Activated effector memory CD4-positive, alpha-beta T cell treated with Interleukin-2 at 50 U/mL for 16 hours (primary cell): ENCODE measurements around the gene AQR.
"Not testable (repeated sequence)": the region's sequence is repeated elsewhere in the genome, so short reads cannot be mapped to it uniquely, and the experiment has no call there.

Experiments
- DNase-seq: peaks from one replicate; pipeline ENCODE4 v3.0.0-alpha.2; 2020

Gene AQR

DNA sequence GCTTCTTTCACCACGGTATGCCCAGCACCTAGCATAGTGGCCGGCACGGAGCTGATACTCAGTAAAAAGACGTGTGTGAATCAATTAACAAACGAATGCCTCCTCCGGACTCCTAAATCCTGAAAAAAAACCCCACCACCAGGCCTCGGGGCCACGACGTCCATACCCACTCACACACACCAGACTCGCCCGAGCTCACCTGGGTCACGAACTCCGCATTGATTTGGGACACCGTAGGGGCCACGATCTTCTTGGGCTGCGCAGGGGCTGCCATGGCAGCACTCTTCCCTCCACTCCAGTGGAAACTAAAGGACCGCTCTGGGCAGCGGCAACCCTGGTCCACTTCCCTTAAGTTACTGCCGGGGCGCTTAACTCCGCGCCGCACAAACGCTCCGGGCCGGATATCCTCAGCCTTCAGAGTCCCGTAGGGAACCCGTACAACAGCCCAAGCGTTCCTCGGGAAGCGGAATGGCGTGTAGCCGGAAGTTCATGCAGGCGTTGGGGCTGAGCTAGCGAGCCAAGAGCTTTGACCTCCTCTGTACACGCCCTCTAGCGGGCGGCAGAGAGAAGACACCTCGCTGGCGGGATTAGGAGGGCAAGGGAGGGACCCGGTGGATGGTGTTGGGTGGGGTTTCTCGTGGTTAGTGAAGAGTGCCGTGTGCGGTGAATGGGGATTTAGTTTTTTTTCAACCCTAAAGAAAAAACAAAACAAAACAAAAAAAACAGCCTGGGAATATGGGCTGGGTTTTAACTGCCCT, at the start of gene AQR:
AQR (minus strand) TSS at position 403 of the 758 bp plus-strand sequence; CDS start at position 274, 129 bp downstream.
- DNase-seq: peak; percentile 87

DNA sequence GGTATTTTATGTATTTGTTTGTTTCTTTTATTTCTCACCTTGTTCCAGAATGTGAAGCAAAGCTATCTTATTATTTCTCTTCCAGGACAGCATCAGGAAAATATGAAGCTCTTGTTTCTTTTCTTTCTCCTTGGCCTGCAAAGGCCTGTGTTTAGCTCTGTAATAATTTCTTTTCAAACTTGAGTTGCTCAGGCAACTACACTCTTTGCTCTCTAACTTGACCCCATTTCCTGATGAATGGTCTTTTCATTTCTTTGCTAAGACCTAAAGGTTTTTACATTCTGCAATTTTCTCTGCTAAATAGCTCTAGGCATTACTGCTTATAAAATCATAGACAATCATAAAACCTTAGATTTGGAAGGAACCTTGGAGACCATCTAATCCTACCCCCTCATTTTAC, 44.7 kb upstream of the AQR start:
- no peak for DNase-seq

DNA sequence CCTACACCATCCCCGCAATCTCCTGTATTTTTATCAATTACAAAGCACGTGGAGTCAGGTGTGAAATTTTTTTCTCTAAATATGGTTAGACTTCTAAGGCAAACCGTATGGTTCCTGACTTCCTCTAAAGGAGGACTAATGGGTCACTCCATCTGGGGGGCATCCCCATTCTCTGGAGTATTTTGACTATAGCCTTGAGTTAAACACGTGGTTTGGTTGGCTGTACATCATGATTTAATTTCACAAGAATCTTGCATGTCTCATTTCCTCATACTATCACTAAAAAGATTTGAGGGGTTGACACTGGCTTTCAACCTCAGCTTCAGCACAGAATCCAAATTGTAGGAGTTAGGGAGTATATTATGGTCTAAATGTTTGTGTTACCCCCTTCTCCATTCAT, 43.8 kb upstream of the AQR start:
- DNase-seq: no peak

DNA sequence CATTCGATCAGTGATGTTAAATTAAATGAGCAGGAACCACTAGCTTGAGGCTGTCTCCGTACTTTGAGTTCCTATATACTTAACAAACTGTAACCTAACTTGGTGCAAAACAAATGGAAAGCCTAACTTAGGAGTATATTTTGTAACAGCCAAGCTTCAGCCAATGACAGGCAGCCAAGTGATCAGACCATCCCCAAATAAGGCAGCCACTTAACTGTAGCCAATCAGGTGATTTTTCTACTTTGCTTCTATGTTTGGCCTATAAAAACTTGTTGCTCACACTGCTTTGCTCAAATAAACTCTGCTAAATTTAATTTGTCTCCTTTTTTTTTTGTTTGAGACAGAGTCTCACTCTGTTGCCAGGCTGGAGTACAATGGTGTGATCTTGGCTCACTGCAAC, 37.9 kb upstream of the AQR start:
- no peak for DNase-seq

DNA sequence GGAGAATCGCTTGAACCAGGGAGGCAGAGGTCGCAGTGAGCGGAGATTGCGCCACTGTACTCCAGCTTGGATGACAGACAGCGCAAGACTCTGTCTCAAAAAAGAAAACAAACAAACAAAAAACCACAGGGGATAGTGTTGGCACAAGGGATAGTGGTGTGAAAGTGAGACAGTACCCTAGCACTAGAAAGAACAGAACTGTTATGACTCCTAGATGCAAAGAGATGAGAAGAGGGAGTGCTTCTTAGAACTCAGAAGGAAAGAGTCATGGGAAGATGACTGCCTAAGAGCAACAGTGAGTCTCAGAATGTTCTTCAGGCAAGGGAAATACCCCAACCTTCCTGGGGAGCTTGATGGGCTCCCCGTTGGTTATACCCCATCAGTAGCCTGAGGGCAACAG, 36.4 kb upstream of the AQR start:
- DNase-seq: no peak

DNA sequence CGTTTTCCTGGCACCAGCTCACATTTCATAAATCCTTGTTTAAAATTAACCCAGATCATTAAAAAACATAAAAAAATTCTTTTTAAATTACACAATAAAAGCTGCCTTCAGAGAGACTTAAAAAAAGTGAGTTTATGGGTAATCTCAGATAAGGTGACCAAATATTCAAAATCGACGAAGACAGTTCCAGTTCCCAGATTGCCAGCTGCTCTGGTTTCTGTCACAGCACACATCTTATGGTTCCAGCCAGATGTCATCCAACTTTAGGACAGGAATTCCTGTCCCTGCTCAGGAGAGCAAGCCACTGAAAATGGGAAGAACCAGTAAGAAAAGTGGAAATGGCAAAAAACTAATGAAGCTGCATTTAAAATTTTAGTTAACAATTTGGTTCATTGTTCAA, 34.4 kb upstream of the AQR start:
- DNase-seq: no peak

DNA sequence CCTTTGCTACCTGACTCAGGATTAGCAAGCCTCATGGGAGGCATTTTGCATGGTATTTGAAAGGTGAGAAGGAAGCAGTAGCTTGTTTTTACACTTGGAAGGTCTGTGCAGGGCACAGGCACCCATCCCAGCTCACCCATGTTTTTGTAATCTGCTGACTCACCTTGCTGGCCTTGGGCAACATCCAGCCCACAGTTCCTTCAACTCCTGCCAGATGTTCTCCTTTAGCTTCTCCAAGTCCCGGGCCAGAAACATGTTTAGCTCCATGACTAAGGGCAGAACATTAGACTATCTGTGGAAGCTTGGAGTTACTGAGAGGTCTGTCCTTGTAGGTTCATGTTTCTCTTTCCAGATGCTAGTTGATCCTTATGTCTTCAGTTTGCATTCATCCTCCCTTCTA, 31.0 kb upstream of the AQR start:
- no peak for DNase-seq

DNA sequence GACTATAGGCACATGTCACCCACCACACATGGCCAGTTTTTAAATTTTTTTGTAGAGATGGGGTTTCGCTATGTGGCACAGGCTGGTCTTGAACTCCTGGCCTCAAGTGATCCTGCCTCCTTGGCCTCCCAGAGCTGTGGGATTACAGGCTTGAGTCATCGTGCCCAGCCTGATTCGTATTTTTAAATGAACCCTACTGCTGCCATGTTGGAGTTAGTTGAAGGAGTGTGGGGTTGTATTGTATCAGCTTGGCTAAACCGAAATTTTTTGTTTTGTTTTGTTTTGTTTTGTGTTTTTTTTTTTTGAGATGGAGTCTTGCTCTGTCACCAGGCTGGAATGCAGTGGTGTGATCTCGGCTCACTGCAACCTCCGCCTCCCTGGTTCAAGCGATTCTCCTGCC, 30.4 kb upstream of the AQR start:
- no peak for DNase-seq

DNA sequence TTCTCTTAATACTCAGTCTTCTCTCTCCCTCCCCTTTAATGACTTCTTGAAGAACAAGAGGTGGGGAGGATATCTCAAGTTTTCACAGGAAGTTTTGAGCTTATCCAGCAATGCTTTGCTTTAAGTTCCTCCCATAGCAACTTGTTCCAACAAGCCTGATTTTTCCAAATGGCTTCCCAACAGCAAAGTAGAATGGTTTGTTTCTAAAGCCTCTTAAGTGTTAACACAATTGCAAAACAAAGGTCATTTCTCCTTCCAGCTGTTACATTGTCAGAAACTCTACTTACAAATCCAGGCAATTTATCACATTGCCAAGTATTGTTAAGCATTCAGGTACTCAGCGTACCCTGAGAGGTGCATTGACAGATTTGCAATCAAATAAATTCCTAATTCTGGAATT, 25.4 kb upstream of the AQR start:
- DNase-seq: no peak

DNA sequence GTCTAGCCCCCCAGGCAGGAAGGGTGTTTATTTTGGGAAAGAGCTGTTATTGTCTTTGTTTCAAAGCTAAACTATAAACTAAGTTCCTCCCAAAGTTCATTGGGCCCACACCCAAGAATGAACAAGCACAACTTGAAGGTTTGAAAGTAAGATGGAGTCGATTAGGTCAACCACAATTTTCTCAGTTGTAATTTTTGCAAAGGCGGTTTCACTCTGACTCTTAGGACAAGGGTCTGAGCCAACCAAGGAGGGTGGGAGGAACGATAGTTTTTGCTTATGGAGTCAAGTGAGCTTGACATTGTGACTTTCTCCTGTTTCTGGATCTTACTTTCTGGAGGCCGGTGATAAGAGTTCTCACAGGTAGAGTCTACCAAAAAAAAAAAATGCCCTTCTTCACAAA, 24.3 kb upstream of the AQR start:
- DNase-seq: no peak

DNA sequence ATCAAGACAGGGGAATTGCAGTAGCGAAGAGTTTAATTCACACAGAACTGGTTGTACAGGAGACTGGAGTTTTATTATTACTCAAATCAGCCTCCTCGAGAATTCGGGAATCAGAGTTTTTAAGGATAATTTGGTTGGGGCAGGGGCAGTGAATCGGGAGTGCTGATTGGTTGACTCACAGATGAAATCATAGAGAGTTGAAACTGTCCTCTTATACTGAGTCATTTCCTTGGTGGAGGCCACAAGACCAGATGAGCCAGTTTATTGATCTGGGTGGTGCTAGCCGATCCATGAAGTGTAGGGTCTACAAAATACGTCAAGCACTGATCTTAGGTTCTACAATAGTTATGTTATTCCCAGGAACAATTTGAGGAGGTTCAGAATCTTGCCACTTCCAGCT, 23.9 kb upstream of the AQR start:
- no peak for DNase-seq

DNA sequence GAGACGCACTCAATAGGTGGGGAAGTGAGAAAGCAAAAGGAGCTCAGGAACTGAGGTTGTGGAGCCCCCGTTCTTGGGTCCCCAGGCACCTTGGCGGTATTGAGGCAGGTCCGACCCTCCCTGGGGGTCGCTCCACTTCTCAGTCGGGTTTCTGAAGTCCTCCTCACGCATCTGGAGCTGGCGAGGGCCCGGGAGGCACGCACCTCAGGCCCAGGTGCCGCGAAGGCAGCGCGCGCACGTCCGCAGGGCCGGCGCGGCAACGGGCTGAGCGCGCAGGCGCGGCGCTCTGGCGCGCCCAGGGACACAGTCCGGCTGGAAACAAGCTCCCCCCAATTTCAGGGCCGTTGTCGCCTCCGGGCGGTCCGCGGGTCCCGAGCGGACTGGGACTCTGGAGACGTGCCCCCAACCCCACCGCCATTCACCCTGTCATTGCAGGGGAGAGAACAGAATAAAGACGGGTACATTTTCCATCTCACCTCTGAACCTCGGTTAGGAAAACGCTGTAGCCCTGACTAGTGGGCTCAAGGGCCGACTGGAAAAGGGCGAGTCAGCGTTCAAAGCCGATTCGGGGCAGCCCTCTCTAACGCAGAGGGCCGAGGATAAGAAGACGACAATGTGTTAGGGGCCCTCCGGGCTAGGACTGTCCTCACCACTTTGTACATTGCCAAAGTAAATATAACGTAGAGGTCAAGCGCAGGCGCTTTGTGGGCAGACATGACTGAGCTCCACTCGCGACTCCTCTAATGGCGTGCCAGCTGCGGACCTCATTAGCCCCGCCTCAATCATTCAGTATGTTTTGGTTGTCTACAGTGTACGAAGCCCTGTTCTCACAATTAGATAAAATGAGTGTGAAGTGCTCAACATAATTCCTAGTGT, 18.7 kb upstream of the AQR start, which contains the start of gene ZNF770:
ZNF770 (minus strand) TSS at position 261 of the 876 bp plus-strand sequence. CDS start 4,853 bp downstream, outside the sequence.
- peak; percentile 85 for DNase-seq

DNA sequence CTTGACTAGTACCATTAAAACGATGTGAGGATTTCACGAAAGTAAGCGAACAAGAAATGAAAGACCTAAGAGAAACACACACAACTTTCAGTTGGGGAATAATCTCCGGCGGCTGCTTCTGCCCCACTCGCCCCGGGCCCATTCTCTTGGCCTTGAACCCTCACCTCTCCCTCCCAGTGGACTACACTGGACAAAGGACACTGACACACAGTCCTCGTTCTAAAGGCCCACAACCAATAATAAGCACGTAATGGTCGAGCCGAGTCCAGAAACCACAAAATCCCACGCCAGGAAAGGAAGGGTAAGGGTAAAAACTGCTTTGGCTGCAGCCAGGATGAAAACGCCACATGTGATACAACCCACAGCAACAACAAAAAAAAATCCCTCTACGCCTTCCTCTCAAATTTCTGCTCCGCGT, 18.1 kb upstream of the AQR start:
- DNase-seq: no peak

DNA sequence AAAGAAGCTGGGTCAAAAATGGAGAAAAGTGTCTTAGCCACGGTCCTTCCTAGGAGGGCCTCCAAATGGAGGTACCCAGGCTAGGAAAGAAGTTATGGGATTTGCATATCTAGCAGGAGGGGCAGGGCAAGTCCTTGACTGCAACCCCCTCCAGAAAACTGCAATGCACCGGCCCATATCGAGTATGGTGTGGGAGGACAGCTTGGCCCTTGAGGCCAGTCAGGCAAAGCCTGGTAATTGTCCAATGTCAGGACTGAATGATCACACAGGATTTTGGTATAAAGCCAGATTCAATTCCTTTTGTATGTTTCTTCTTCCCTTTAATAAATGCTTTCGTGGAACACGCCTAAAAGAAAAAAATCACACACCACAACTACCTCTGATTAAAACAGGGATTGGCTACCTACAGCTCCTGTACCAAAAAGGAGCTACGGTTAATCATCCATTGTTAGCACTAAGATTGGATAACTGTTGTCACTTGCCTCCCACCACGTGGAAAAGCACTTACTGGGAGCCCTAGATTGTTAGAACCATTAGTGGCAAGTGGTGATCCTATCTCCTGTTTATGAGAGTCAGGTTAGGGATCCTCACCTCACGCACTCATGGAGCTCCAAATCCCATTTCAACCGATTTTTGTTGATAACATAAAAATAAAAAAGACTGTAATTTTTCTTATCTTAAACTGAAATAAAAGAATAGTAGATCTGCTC, 17.4 kb upstream of the AQR start:
- DNase-seq: no peak

DNA sequence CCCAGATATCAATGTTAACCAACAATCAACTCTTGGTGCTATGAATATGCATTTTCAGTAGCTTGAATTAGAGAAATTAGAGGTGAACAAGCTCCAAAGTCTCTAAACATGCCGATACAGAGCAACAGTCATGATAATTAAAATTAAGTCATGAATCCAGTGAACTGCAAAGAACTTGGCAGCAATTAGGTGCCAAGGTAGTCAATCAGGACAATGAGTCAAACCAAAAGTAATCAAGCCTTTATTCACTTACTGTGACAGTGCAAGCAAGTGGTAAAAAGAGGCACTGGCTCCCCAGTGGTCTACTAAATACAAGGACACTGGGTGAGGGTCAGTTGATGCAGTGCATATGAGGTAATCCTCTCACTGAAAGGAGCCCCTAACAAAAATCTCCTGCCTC, 16.8 kb upstream of the AQR start:
- DNase-seq: no peak

DNA sequence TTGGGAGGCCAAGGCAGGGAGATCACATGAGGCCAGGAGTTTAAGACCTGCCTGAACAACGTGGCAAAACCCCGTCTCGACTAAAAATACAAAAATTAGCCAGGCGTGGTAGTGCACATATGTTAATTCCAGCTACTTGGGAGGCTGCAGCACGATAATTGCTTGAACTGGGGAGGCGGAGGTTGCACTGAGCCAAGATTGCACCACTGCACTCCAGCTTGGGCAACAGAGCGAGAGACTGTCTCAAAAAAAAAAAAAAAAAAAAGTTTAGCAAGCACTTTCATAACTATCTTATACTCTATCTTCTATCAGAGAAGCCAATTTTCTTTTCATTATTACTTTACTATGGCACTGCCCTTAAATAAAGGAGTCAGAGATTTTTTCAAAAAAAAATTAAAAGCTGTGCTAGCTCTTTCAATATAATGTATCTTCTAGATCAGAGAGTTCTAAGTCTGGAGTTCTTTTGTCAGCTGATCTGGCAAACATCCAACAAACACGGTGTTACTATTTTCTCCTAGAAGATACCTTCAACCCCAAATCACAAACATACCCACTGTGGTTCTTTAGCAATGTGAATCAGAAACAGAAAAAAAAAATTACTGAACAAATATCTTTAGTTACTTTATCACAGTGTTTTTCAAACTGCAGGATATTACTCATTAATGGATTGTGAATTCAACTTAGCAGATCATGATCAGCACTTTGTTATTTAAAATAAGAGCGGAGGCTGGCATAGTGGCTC, 15.5 kb upstream of the AQR start:
- no peak for DNase-seq

DNA sequence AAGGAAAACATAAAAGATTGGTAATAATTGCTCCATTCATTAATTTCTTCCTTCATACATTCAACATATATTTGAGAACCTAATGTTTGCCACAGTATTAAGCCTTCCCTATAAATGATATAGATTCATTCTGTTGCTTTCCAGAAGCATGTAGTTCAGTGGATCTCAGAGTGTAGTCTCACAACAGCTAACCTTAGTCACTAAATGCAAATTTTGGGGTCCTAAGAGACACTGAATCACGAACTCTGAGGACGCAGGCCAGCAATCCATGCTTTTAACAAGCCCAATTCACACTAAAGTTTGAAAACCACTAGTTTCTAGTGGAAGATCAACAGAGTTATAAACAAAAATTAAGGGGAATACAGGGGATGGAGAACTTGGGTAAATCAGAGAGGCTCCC, 7.2 kb upstream of the AQR start:
- DNase-seq: no peak

DNA sequence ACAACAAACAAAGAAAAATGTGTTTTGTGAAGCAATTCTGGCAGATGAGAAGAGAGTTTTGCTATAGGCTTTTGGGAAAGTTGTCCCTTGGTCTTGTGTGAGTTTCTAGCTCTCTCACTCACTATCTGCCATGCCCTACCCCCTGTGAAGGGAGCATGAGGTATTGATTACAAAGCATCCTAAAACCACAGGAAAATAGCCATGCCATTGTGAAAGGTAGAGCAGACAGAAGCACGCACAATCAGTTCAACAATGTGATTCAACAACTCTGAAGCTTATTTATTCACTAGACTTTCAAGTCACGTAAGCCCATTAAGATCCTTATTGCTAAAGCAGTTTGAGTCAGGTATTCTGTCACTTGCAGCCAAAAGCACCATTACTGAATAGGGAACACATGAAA, 6.5 kb upstream of the AQR start:
- DNase-seq: no peak

DNA sequence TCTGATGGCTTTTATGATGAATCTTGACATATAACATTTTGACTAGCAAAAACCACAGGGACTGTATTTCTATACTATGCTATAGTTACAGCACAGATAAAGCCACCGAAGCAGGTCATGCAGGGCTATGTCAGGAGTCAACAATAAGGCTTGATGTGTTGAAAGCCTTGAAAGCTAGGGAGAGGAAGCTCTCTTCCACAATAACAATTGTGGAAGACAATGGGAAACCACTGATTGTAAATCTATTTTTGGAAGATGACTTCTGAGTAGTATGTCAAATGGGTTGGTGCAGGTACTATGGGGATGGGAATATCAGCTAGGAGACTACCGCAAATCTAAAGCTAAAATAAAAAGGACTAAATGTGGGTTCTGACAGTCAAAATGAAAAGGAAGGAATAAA, 4.0 kb upstream of the AQR start:
- DNase-seq: no peak

DNA sequence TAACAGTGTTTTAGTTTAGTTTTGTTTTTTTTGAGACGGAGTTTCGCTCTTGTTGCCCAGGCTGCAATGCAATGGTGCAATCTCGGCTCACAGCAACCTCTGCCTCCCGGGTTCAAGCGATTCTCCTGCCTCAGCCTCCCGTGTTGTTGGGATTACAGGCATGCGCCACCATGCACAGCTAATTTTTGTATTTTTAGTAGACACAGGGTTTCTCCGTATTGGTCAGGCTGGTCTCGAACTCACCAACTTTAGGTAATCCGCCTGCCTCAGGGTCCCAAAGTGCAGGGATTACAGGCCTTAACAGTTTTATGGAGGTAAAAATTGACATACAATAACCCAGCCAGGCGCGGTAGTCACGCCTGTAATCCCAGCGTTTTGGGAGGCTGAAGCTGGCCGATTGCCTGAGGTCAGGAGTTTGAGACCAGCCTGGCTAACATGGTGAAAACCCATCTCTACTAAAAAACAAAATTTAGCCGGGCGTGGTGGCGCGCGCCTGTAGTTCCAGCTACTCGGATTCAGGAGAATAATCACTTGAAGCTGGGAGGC, 629 bp upstream of the AQR start:
- not testable (repeated sequence) for DNase-seq

DNA sequence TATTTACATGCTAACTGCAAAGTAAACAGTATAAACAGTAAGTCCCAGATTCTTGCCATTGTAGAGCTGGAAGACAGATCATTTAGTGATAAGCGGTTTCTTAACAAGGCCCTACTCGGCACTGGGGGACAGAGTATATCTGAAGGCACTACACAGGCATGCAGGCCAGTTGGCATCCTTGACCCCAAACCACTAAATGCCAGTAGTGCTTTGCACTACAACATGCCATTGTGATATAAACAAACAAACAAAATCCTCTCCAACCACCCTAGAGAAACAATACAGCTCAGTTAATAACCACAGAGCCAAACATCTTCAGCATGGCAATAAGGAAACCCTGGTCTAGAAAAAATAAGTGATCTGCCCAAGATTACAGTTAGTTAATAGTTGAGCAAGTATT, 5.3 kb downstream of the AQR start:
- DNase-seq: no peak

DNA sequence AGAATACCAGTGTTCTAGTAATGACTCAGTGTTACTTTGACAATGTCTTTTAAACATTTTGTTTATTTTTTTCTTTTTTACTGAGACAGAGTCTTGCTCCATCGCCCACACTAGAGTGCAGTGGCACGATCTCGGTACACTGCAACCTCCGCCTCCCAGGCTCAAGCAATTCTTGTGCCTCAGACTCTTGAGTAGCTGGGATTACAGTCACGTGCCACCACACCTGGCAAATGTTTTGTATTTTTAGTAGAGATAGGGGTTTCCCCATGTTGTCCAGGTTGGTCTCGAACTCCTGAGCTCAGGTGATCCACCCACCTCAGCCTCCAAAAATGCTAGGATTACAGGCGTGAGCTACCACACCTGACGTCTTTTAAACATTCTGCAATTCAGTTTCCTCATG, 15.7 kb downstream of the AQR start:
- DNase-seq: no peak

DNA sequence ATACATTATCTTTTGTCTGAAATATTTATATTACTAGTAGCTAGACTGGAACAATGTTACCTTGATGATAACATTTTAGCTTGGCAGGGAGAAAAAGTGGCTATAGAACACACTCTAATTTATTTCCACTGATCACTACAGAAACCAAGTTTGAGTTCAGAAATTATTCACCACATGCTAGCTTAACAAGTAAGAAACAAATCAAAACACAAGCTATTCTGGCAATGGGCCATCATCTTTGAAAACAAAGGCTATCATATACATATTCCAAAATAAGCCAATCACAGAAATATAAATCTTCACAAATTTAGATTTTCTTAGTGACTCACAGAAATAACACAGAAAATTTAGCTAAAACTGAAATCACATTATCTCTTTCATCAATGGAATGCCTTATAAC, 17.1 kb downstream of the AQR start:
- DNase-seq: no peak
